ENCODE results near the gene PLEKHM2. TPM values are rescaled to one million over a fixed set of nuclear protein-coding genes. Genes with fewer than 3 reads are reported as not detected.
"Not testable (repeated sequence)": the region's sequence is repeated elsewhere in the genome, so short reads cannot be mapped to it uniquely, and the experiment has no call there.

The PLEKHM2 gene
- total RNA-seq, 4 donors from 2014 or later, result 51.3 to 61.6 (median 55.2) TPM

GRCh38 chr1:15693371-15693770 lies 9.3 kb downstream of the PLEKHM2 start:
- no peak overlapping the region for H3K4me3 ChIP-seq
- 69% methylated on average over 5 of the region's 5 CpGs for WGBS
- H3K27me3 ChIP-seq, result no peaks in the 10 kb centered on the region
- peaks cover 31% of the 10 kb centered on the region for H3K4me1 ChIP-seq
- no peak for DNase-seq (ENCODE audit: low spot score in 2 of 2)
- H3K36me3 ChIP-seq, result no peaks in the 10 kb centered on the region
- H3K27ac ChIP-seq, result no peak overlapping the region
- H3K9me3 ChIP-seq, result no peaks in the 10 kb centered on the region
- TF ChIP-seq CTCF (IDR thresholded peaks at IDR 0.05) (no peak), POLR2A (IDR thresholded peaks at IDR 0.05) (no peak), EP300 (IDR thresholded peaks at IDR 0.05) (no peak), POLR2AphosphoS5 (IDR thresholded peaks at IDR 0.05) (no peak)

GRCh38 chr1:15696956-15697521 lies 12.9 kb downstream of the PLEKHM2 start:
- 46% methylated on average over 10 of the region's 10 CpGs for WGBS
- H3K27ac ChIP-seq, result peak overlapping the region; percentile 70
- peak overlapping the region; percentile 23 for H3K4me3 ChIP-seq
- H3K36me3 ChIP-seq, result no peaks in the 10 kb centered on the region
- peaks cover 31% of the 10 kb centered on the region for H3K4me1 ChIP-seq
- no peak for TF ChIP-seq CTCF (IDR thresholded peaks at IDR 0.05)
- TF ChIP-seq POLR2A (IDR thresholded peaks at IDR 0.05), result no peak
- no peak for TF ChIP-seq EP300 (IDR thresholded peaks at IDR 0.05)
- no peak for TF ChIP-seq POLR2AphosphoS5 (IDR thresholded peaks at IDR 0.05)
- H3K9me3 ChIP-seq, result no peaks in the 10 kb centered on the region
- DNase-seq (ENCODE audit: low spot score in 2 of 2), result no peak
- no peaks in the 10 kb centered on the region for H3K27me3 ChIP-seq

DNA sequence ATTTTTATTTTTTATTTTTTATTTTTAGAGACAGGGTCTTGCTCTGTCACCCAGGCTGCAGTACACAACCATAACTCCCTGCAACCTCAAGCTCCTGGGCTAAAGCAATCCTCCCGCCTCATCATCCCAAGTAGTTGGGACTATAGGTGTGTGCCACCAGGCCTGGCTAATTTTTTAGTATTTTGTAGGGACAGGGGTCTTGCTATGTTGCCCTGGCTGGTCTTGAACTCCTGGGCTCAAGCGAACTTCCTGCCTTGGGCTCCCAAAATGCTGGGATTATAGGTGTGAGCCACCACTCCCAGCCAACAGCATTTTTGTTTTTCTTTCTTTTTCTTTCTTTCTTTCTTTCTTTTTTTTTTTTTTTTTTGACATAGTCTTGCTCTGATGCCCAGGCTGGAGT lies 14.1 kb downstream of the PLEKHM2 start:
- no peaks in the 10 kb centered on the region for H3K27me3 ChIP-seq
- H3K36me3 ChIP-seq, result no peaks in the 10 kb centered on the region
- H3K4me3 ChIP-seq, result no peak overlapping the region
- DNase-seq (ENCODE audit: low spot score in 2 of 2), result no peak
- no peak overlapping the region for H3K27ac ChIP-seq
- H3K9me3 ChIP-seq, result no peaks in the 10 kb centered on the region
- peaks cover 40% of the 10 kb centered on the region for H3K4me1 ChIP-seq
- WGBS, result 100% methylated on average over 2 of the region's 2 CpGs
- TF ChIP-seq EP300 (IDR thresholded peaks at IDR 0.05), result no peak
- no peak for TF ChIP-seq POLR2AphosphoS5 (IDR thresholded peaks at IDR 0.05)
- no peak for TF ChIP-seq CTCF (IDR thresholded peaks at IDR 0.05)
- no peak for TF ChIP-seq POLR2A (IDR thresholded peaks at IDR 0.05)

DNA sequence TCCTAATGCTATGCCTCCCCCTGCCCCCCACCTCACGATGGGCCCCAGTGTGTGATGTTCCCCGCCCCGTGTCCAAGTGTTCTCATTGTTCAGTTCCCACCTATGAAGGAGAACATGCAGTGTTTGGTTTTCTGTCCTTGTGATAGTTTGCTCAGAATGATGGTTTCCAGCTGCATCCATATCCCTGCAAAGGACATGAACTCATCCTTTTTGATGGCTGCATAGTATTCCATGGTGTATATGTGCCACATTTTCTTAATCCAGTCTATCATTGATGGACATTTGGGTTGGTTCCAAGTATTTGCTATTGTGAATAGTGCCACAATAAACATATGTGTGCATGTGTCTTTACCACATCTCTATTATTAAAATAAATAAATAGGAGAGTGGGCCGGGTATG lies 15.2 kb downstream of the PLEKHM2 start:
- H3K27ac ChIP-seq, result not testable (repeated sequence)

GRCh38 chr1:15700508-15700907 lies 16.4 kb downstream of the PLEKHM2 start:
- no peak for DNase-seq (ENCODE audit: low spot score in 2 of 2)
- WGBS, result 45% methylated on average over 6 of the region's 6 CpGs
- no peak overlapping the region for H3K27ac ChIP-seq

More for the DNA sequence above, 15.2 kb downstream of the PLEKHM2 start:
- peaks cover 51% of the 10 kb centered on the region for H3K4me1 ChIP-seq
- H3K9me3 ChIP-seq; H3K27me3 ChIP-seq; DNase-seq (ENCODE audit: low spot score in 2 of 2); H3K36me3 ChIP-seq; H3K4me3 ChIP-seq: not testable (repeated sequence)
- WGBS, result 98% methylated on average over 4 of the region's 4 CpGs

More at GRCh38 chr1:15700508-15700907, 16.4 kb downstream of the PLEKHM2 start:
- Histone ChIP-seq H3K4me3 (no peak overlapping the region), H3K36me3 (no peaks in the 10 kb centered on the region), H3K9me3 (no peaks in the 10 kb centered on the region), H3K27me3 (no peaks in the 10 kb centered on the region), H3K4me1 (peaks cover 63% of the 10 kb centered on the region)
- TF ChIP-seq POLR2AphosphoS5 (IDR thresholded peaks at IDR 0.05), result no peak
- no peak for TF ChIP-seq EP300 (IDR thresholded peaks at IDR 0.05)
- TF ChIP-seq CTCF (IDR thresholded peaks at IDR 0.05), result no peak
- TF ChIP-seq POLR2A (IDR thresholded peaks at IDR 0.05), result no peak

Measured in suprapubic skin (tissue), 4 donors.